Stomach smooth muscle (tissue), 2 donors: ENCODE results near the gene PRR14.

ENCODE experiments used
- H3K27ac ChIP-seq: one replicate; pipeline ENCODE4 v1.7.0; 2013; ENCODE audit warnings: mild to moderate bottlenecking, low read length, inconsistent platforms
- H3K27me3 ChIP-seq, 2 donors: one replicate each; pipeline ENCODE4 v1.7.0; 2013; ENCODE audit warnings: low read length in 2 of 2; ENCODE audit not compliant: insufficient read depth in 2 of 2, control insufficient read depth in 1 of 2
- H3K36me3 ChIP-seq, 2 donors: one replicate each; pipeline ENCODE4 v1.7.0; 2013; ENCODE audit warnings: low read length in 2 of 2; ENCODE audit not compliant: control insufficient read depth in 2 of 2, insufficient read depth in 2 of 2
- H3K4me1 ChIP-seq: one replicate; pipeline ENCODE4 v1.7.0; 2013; ENCODE audit warnings: low read length; ENCODE audit not compliant: control insufficient read depth, insufficient read depth
- H3K4me3 ChIP-seq, 2 donors: one replicate each; pipeline ENCODE4 v1.7.0; 2013; ENCODE audit warnings: low read length in 2 of 2
- H3K9ac ChIP-seq, 2 donors: one replicate each; pipeline ENCODE4 v1.7.0; 2013; ENCODE audit warnings: low read length in 2 of 2, mild to moderate bottlenecking in 1 of 2
- H3K9me3 ChIP-seq, 2 donors: one replicate each; pipeline ENCODE4 v1.7.0; 2013; ENCODE audit warnings: low read length in 2 of 2; ENCODE audit not compliant: control insufficient read depth in 2 of 2
- donor health status: healthy.
- donor health status: Pancreatic carcinoma.

The PRR14 gene

DNA sequence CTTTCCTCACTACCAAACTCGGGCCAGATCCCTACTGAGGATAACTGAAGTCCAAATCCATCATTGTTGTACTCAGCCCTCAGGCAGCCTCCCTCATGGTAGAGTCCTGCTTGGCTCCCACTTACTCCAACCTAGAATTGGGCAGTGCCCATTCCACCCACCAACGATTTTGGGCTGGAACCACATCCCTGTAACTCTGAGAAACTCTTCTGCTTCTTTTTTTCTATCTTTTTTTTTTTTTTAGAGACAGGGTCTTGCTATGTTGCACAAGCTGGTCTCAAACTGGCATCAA, 1.2 kb downstream of the PRR14 start:
- Histone ChIP-seq H3K9me3 (no peaks in the 10 kb centered on the region), H3K27ac (peak overlapping the region; percentile 97), H3K36me3 (peaks cover 31% of the 10 kb centered on the region in 2 donors), H3K27me3 (no peaks in the 10 kb centered on the region), H3K4me1 (peaks cover 32% of the 10 kb centered on the region), H3K9ac (peak overlapping the region; percentile 78 to 98), H3K4me3 (peak overlapping the region; percentile 87 to 96)

DNA sequence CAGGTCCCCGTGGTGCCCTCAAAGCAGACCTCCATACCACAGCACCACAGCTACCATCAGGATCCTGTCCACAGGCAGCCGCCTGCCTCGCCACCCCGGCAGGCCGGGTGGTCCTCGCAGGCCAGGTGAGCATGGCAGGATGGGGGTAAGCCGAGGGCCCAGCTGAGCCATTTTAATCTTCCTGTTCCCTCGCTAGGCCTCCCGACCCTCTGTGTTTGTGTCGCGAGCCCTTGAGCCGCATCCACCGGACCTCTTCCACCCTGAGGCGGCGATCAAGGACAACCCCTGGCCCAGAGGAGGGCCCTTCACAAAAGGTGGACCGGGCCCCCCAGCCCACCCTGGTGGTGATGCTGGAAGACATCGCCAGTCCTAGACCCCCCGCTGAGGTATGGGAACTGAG, 2.0 kb downstream of the PRR14 start:
- no peaks in the 10 kb centered on the region for H3K27me3 ChIP-seq
- peak overlapping the region in 1 of 2 donors; percentile 96 for H3K4me3 ChIP-seq
- H3K9ac ChIP-seq, result peak overlapping the region in 1 of 2 donors; percentile 98
- peaks cover 31% of the 10 kb centered on the region in 2 donors for H3K36me3 ChIP-seq
- H3K4me1 ChIP-seq, result peaks cover 39% of the 10 kb centered on the region
- H3K27ac ChIP-seq, result no peak overlapping the region
- no peaks in the 10 kb centered on the region for H3K9me3 ChIP-seq

DNA sequence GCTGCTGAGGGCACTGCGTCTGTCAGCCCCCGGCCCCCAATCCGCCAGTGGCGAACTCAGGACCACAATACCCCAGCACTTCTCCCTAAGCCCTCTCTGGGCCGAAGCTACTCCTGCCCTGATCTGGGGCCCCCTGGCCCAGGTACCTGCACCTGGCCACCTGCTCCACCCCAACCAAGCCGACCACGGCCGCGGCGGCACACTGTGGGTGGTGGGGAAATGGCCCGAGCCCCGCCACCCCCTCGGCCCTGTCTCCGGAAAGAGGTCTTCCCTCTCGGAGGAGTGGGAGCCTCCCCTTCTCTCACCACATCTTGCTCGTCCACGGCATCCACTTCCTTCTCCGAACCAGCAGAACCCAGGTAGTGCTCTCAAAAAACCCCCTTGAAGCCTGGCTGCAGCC, 4.1 kb downstream of the PRR14 start:
- Histone ChIP-seq H3K4me1 (peaks cover 39% of the 10 kb centered on the region), H3K9ac (no peak overlapping the region), H3K27me3 (no peaks in the 10 kb centered on the region), H3K36me3 (peaks cover 31% of the 10 kb centered on the region in 2 donors), H3K9me3 (no peaks in the 10 kb centered on the region), H3K4me3 (no peak overlapping the region), H3K27ac (no peak overlapping the region)

DNA sequence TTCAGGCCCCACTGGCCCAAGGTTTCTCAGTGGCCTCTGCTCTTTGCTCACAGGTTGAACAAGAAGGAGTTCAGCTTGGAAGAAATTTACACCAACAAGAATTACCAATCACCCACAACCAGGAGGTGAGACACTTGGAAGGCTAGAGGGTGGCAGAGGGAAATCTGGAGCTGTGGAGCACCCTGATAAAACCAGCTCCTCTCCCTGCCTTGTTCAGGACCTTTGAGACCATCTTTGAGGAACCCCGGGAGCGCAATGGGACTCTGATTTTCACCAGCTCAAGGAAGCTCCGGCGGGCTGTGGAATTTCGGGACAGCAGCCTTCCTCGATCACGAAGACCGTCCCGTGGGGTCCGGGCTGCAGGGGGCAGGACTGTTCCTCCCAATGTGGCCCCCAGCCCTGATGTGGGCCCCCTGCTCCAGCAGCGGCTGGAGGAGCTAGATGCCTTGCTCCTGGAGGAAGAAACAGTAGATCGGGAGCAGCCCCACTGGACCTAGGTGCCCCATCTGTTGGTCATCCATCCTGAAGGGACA, 5.1 kb downstream of the PRR14 start:
- Histone ChIP-seq H3K4me3 (no peak overlapping the region), H3K27ac (peak overlapping the region; percentile 46), H3K4me1 (peaks cover 44% of the 10 kb centered on the region), H3K9me3 (no peaks in the 10 kb centered on the region), H3K36me3 (peaks cover 31% of the 10 kb centered on the region in 2 donors), H3K27me3 (no peaks in the 10 kb centered on the region), H3K9ac (no peak overlapping the region)

DNA sequence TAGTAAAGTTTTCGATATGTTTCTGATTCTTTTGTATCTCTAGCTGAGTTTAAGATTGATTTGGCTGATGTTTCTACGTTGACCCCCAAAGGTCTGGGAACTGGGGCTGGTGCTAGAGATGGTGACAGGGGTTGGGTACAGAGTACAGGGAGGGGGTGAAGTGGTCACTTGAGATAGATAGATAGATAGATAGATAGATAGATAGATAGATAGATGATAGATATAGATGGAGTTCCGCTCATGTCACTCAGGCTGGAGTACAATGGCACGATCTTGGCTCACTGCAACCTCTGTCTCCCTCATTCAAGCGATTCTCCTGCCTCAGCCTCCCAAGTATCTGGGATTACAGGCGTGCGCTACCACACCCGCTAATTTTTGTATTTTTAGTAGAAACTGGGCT, 5.6 kb downstream of the PRR14 start:
- Histone ChIP-seq H3K36me3 (peaks cover 35% of the 10 kb centered on the region in 2 donors), H3K27ac (peak overlapping the region; percentile 85)

DNA sequence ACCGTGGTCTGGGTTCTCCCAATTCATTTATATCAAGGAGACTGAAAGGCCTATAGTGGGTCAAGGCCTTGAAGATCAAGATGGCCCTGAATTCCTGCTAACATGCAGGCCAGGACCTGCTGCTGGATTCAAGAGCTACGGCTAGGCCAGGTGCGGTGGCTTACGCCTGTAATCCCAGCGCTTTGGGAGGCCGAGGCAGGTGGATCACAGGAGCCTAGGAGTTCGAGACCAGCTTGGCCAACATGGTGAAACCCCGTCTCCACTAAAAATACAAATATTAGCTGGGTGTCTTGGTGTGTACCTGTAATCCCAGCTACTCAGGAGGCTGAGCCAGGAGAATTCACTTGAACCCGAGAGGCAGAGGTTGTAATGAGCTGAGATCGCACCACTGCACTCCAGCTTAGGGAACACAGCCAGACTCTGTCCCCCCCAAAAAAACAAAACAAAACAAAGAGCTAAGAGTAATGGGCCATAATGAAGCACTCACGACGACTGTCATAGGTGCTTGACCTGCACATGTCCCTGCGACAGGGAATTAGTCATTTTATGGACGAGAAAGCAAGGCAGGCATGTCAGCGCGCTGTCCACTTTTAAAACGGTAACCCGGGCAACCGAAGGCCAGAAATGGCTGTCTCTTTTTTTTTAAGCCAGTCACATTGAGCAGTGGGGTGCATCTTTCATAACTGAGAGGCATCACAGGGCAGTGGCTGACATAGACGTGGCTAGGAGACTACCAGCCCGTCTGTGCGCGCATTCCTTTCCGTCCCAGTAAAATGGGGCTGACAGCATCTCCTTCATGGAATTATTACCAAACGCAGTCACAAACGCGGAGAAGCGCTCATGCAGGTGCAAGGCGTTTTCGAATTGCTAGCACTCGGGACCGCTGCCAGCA, 6.5 kb downstream of the PRR14 start:
- H3K27me3 ChIP-seq, result no peaks in the 10 kb centered on the region
- no peaks in the 10 kb centered on the region for H3K9me3 ChIP-seq
- peak overlapping the region; percentile 73 to 80 for H3K4me3 ChIP-seq
- H3K9ac ChIP-seq, result peak overlapping the region; percentile 61 to 79
- H3K36me3 ChIP-seq, result peaks cover 42 to 44% of the 10 kb centered on the region in 2 donors
- peak overlapping the region; percentile 85 for H3K27ac ChIP-seq
- peaks cover 51% of the 10 kb centered on the region for H3K4me1 ChIP-seq

More for the DNA sequence above, 5.6 kb downstream of the PRR14 start:
- Histone ChIP-seq H3K9me3 (no peaks in the 10 kb centered on the region), H3K4me3 (no peak overlapping the region), H3K9ac (peak overlapping the region in 1 of 2 donors; percentile 61), H3K4me1 (peaks cover 50% of the 10 kb centered on the region), H3K27me3 (no peaks in the 10 kb centered on the region)

DNA sequence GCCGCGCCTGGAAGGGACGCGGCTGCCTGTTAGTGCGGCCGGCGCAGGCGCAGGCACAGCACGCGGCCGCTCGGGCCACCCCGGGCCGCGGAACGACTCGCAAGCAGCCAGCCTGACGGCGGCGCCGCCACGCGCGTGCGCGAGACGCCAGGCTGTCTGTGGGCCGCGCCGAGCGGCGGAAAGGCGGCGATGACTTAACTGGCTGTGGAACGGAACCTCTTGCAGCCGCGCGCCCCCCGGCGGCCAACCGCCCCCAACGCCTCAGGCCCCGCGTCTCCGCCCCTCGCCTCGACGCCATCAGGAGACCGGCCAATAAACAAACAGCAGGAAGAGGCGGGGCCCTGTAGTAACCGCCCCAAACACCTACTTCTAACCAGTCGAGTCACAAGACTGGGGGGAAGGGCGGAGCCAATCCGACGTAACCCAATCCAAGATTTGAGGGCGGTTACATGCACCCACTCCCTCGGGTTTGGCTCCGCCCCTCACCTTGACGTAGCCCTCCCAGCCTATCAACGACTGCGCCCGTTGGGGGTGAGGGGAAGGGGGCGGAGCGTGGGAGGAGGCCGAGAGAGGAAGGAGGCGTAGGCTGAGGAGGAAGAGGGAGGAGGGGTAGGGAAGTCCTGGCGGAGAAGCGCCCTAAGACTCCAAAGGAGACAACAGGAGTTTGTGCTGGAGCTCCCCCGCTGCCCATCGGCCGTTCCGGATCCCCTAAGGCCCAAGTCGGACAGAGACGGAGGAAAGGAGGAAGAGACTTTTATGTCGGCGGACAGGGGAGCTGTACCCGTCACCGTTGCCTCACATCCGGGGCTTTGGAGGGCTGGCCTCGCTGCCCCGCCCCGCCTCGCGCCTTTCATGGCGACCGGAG, 7.3 kb downstream of the PRR14 start, which contains the start of gene FBRS:
FBRS (plus strand) TSS at position 566 of the 865 bp plus-strand sequence. CDS start 1,088 bp downstream, outside the sequence.
- H3K36me3 ChIP-seq, result peaks cover 42 to 44% of the 10 kb centered on the region in 2 donors
- peaks cover 47% of the 10 kb centered on the region for H3K4me1 ChIP-seq
- no peaks in the 10 kb centered on the region for H3K27me3 ChIP-seq
- peak within 1 kb of the TSS; percentile 98 to 100 for H3K9ac ChIP-seq
- no peaks in the 10 kb centered on the region for H3K9me3 ChIP-seq
- H3K4me3 ChIP-seq, result peak within 1 kb of the TSS; percentile 88 to 96
- H3K27ac ChIP-seq, result peak within 1 kb of the TSS; percentile 99

DNA sequence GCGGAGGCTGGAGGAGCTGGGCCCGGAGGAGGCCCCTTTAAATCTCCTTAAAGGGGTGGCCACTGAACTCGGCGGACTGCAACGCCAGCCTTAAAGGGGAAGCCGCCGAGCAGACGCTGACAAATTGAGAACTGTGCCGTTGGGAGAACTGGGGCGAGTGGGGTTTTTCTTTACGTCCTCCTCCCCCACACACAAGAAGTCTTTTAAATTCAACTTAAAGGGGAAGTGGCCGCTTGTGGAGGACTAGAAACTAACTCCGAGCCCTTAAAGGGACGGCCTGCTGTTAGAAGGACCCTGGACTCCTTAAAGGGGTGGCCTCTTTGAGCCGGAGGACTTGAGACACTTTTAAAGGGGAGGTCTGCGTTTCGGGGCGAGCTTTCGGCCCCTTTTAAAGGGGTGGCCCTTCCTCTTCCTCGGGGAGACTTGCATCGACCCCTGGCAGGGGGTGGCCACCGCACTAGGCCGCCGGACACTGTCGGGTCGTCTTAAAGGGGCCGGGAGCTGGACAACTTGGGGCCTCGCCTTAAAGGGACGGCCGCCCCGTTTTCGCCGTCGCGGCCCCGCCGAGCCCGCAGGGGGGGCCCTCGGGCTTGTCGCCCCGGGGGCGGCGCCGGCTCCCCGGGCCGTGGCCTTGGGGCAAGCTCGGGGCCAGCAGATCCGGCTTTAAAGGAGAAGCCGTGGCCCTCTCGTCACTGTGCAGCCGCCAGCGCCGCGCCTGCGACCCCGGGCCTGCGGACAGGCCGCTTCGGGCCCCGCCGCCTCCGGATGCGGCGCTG, 8.2 kb downstream of the PRR14 start:
- H3K36me3 ChIP-seq, result peaks cover 43 to 47% of the 10 kb centered on the region in 2 donors
- H3K4me1 ChIP-seq, result peaks cover 48% of the 10 kb centered on the region
- peak overlapping the region; percentile 99 for H3K27ac ChIP-seq
- peak overlapping the region; percentile 98 to 100 for H3K9ac ChIP-seq
- no peaks in the 10 kb centered on the region for H3K27me3 ChIP-seq
- peak overlapping the region; percentile 88 to 96 for H3K4me3 ChIP-seq
- H3K9me3 ChIP-seq, result no peaks in the 10 kb centered on the region

DNA sequence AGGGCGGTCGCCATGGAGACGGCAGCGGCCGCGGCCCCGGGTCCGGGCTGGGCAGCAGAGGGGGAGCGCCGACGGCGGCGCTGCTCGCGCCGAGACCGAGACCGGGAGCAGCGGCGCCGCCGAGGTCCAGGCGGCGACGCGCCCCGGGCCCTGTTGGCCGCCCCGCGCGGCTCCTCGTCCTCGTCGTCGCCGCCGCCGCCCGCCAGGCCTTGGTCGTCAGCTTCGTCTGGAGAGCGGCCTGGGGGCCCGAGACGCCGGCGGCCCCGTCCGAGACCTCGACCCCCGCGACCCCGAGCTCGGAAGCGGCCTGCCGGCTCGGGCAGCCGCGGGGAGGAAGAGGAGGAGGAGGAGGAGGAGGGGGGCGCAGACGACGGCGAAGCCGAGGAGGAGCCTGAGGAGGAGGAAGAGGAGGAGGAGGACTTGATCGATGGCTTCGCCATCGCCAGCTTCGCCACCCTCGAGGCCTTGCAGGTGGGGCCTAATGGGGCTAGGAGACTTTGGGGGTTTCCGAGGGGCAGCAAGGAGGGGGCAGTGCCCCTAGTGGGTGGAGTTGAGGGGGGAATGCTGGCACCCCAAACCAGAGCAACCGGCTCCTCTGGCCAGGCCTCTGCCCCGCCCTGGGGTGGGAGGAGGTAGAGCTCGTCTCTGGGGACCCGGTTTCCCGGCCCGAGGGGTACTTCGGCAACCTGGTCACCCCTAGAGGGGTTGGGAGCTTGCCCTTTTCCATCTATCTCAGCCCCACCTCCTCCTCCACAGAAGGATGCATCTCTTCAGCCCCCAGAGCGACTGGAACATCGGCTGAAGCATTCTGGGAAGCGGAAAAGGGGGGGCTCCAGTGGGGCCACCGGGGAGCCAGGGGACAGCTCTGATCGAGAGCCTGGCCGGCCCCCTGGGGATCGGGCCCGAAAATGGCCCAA, 9.0 kb downstream of the PRR14 start:
- Histone ChIP-seq H3K9me3 (no peaks in the 10 kb centered on the region), H3K36me3 (peaks cover 39 to 40% of the 10 kb centered on the region in 2 donors), H3K27me3 (no peaks in the 10 kb centered on the region), H3K9ac (peak overlapping the region; percentile 98 to 100), H3K4me1 (peaks cover 48% of the 10 kb centered on the region), H3K4me3 (peak overlapping the region; percentile 88 to 96), H3K27ac (peak overlapping the region; percentile 99)
